SK-N-SH (cell line): ENCODE results near the gene NIPAL4.

Experiments used
- EP300 ChIP-seq, 2 experiments: IDR thresholded peaks; 2 replicates each; pipeline versions ENCODE4 v1.4.0 to v1.6.1; 2012; ENCODE audit warnings: borderline replicate concordance in 1 of 2, low read depth in 1 of 2, low read length in 1 of 2
- FOXM1 ChIP-seq: IDR thresholded peaks from 2 replicates; pipeline ENCODE4 v1.4.0; 2012; ENCODE audit warnings: low read depth, mild to moderate bottlenecking
- JUND ChIP-seq: IDR thresholded peaks from 2 replicates; pipeline ENCODE4 v1.4.0; 2012
- MAX ChIP-seq: IDR thresholded peaks from 2 replicates; pipeline ENCODE4 v1.4.0; 2012; ENCODE audit warnings: low read depth
- MXI1 ChIP-seq: IDR thresholded peaks from 2 replicates; pipeline ENCODE4 v1.6.1; 2012; ENCODE audit warnings: mild to moderate bottlenecking, low read depth, low read length, improper control_type of control experiment
- RAD21 ChIP-seq: IDR thresholded peaks from 2 replicates; pipeline ENCODE4 v1.6.1; 2012; ENCODE audit warnings: mild to moderate bottlenecking, low read length
- SMC3 ChIP-seq: IDR thresholded peaks from 2 replicates; pipeline ENCODE4 v1.6.1; 2012; ENCODE audit warnings: low read depth, low read length, improper control_type of control experiment
- TAF1 ChIP-seq: IDR thresholded peaks from 2 replicates; pipeline ENCODE4 v1.6.1; 2012; ENCODE audit warnings: low read depth, mild to moderate bottlenecking, low read length, moderate library complexity, borderline replicate concordance
- TEAD4 ChIP-seq: IDR thresholded peaks from 2 replicates; pipeline ENCODE4 v1.4.0; 2012; ENCODE audit warnings: mild to moderate bottlenecking, borderline replicate concordance; ENCODE audit not compliant: insufficient read depth
- TF ChIP-seq, protein P1 (sequence below): IDR thresholded peaks from 2 replicates; pipeline ENCODE4 v1.6.1; 2012; ENCODE audit warnings: mild to moderate bottlenecking, low read depth, low read length, moderate library complexity
- TF ChIP-seq, protein P2 (sequence below): fragments of 200-600 bp; sonication (generic); IDR thresholded peaks from 2 replicates; pipeline ENCODE4 v1.6.1; 2017; ENCODE audit warnings: antibody characterized with exemption, mild to moderate bottlenecking, moderate library complexity
- TF ChIP-seq, protein P3 (sequence below): IDR thresholded peaks from 2 replicates; pipeline ENCODE4; 2012

GRCh38 chr5:157445745-157446411 is 14.1 kb upstream of the NIPAL4 start:
- TF ChIP-seq, protein P1, sequence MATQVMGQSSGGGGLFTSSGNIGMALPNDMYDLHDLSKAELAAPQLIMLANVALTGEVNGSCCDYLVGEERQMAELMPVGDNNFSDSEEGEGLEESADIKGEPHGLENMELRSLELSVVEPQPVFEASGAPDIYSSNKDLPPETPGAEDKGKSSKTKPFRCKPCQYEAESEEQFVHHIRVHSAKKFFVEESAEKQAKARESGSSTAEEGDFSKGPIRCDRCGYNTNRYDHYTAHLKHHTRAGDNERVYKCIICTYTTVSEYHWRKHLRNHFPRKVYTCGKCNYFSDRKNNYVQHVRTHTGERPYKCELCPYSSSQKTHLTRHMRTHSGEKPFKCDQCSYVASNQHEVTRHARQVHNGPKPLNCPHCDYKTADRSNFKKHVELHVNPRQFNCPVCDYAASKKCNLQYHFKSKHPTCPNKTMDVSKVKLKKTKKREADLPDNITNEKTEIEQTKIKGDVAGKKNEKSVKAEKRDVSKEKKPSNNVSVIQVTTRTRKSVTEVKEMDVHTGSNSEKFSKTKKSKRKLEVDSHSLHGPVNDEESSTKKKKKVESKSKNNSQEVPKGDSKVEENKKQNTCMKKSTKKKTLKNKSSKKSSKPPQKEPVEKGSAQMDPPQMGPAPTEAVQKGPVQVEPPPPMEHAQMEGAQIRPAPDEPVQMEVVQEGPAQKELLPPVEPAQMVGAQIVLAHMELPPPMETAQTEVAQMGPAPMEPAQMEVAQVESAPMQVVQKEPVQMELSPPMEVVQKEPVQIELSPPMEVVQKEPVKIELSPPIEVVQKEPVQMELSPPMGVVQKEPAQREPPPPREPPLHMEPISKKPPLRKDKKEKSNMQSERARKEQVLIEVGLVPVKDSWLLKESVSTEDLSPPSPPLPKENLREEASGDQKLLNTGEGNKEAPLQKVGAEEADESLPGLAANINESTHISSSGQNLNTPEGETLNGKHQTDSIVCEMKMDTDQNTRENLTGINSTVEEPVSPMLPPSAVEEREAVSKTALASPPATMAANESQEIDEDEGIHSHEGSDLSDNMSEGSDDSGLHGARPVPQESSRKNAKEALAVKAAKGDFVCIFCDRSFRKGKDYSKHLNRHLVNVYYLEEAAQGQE: no peak
- TF ChIP-seq EP300 (IDR thresholded peaks at IDR 0.05; ENCODE audit: borderline replicate concordance in 1 of 2, low read depth in 1 of 2, low read length in 1 of 2): no peak
- no peak for TF ChIP-seq RAD21
- no peak for TF ChIP-seq MAX
- TF ChIP-seq TAF1: no peak
- TF ChIP-seq FOXM1: no peak
- TF ChIP-seq, protein P2, sequence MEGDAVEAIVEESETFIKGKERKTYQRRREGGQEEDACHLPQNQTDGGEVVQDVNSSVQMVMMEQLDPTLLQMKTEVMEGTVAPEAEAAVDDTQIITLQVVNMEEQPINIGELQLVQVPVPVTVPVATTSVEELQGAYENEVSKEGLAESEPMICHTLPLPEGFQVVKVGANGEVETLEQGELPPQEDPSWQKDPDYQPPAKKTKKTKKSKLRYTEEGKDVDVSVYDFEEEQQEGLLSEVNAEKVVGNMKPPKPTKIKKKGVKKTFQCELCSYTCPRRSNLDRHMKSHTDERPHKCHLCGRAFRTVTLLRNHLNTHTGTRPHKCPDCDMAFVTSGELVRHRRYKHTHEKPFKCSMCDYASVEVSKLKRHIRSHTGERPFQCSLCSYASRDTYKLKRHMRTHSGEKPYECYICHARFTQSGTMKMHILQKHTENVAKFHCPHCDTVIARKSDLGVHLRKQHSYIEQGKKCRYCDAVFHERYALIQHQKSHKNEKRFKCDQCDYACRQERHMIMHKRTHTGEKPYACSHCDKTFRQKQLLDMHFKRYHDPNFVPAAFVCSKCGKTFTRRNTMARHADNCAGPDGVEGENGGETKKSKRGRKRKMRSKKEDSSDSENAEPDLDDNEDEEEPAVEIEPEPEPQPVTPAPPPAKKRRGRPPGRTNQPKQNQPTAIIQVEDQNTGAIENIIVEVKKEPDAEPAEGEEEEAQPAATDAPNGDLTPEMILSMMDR: no peak
- no peak for TF ChIP-seq JUND
- TF ChIP-seq MXI1: no peak
- TF ChIP-seq, protein P3, sequence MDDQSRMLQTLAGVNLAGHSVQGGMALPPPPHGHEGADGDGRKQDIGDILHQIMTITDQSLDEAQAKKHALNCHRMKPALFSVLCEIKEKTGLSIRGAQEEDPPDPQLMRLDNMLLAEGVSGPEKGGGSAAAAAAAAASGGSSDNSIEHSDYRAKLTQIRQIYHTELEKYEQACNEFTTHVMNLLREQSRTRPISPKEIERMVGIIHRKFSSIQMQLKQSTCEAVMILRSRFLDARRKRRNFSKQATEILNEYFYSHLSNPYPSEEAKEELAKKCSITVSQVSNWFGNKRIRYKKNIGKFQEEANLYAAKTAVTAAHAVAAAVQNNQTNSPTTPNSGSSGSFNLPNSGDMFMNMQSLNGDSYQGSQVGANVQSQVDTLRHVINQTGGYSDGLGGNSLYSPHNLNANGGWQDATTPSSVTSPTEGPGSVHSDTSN: no peak
- no peak for TF ChIP-seq TEAD4
- no peak for TF ChIP-seq SMC3
